ENCODE results near the gene TLN1.

The TLN1 gene

GRCh38 chr9:35753466-35753865 is 21.5 kb upstream of the TLN1 start:
- no peak for DNase-seq (ENCODE audit: low read depth, low spot score)

GRCh38 chr9:35750256-35750531 is 18.2 kb upstream of the TLN1 start:
- DNase-seq (ENCODE audit: low read depth, low spot score) = no peak

GRCh38 chr9:35749515-35750255 is 17.7 kb upstream of the TLN1 start:
- DNase-seq (ENCODE audit: low read depth, low spot score) = no peak

- no peak for DNase-seq (ENCODE audit: low read depth, low spot score)
Observed at GRCh38 chr9:35748858-35749514, 17.0 kb upstream of the TLN1 start, which contains the start of the genes GBA2 and RGP1. Gene GBA2, minus strand, starts transcription at chr9:35749228. Its CDS starts 524 bp downstream, at chr9:35748704. Gene RGP1, plus strand, starts transcription at chr9:35749287. Its CDS starts 469 bp downstream, at chr9:35749756.

- DNase-seq (ENCODE audit: low read depth, low spot score) = no peak
Observed at GRCh38 chr9:35748242-35748857, 16.4 kb upstream of the TLN1 start.

GRCh38 chr9:35746583-35746982 is 14.6 kb upstream of the TLN1 start:
- DNase-seq (ENCODE audit: low read depth, low spot score) = no peak

- DNase-seq (ENCODE audit: low read depth, low spot score) = no peak
Observed at GRCh38 chr9:35745569-35745968, 13.6 kb upstream of the TLN1 start.

- DNase-seq (ENCODE audit: low read depth, low spot score) = no peak
Observed at GRCh38 chr9:35743880-35744518, 12.0 kb upstream of the TLN1 start.

GRCh38 chr9:35743452-35743851 is 11.5 kb upstream of the TLN1 start:
- no peak for DNase-seq (ENCODE audit: low read depth, low spot score)

- no peak for DNase-seq (ENCODE audit: low read depth, low spot score)
Observed at GRCh38 chr9:35741740-35742139, 9.7 kb upstream of the TLN1 start.

GRCh38 chr9:35740243-35740642 is 8.2 kb upstream of the TLN1 start:
- no peak for DNase-seq (ENCODE audit: low read depth, low spot score)

GRCh38 chr9:35738924-35739323 is 6.9 kb upstream of the TLN1 start:
- no peak for DNase-seq (ENCODE audit: low read depth, low spot score)

GRCh38 chr9:35738186-35738585 is 6.2 kb upstream of the TLN1 start:
- DNase-seq (ENCODE audit: low read depth, low spot score) = no peak

GRCh38 chr9:35737143-35737542 is 5.1 kb upstream of the TLN1 start:
- no peak for DNase-seq (ENCODE audit: low read depth, low spot score)

- DNase-seq (ENCODE audit: low read depth, low spot score) = no peak
Observed at GRCh38 chr9:35736201-35736633, 4.2 kb upstream of the TLN1 start.

GRCh38 chr9:35734096-35734495 is 2.1 kb upstream of the TLN1 start:
- no peak for DNase-seq (ENCODE audit: low read depth, low spot score)

- DNase-seq (ENCODE audit: low read depth, low spot score) = no peak
Observed at GRCh38 chr9:35732800-35733541, 976 bp upstream of the TLN1 start.

- no peak for DNase-seq (ENCODE audit: low read depth, low spot score)
Observed at GRCh38 chr9:35731415-35732184, 395 bp downstream of the TLN1 start.

- DNase-seq (ENCODE audit: low read depth, low spot score) = no peak
Observed at GRCh38 chr9:35730486-35730854, 1.5 kb downstream of the TLN1 start.

GRCh38 chr9:35729700-35730485 is 2.1 kb downstream of the TLN1 start:
- no peak for DNase-seq (ENCODE audit: low read depth, low spot score)

Measured in brain pericyte (primary cell).